ENCODE data around the gene KRTAP16-1. TPM values are rescaled to one million over a fixed set of nuclear protein-coding genes. Genes with fewer than 3 reads are reported as not detected.

KRTAP16-1 gene
- total RNA-seq, 1 experiment from 2014 or later, result not detected

DNA sequence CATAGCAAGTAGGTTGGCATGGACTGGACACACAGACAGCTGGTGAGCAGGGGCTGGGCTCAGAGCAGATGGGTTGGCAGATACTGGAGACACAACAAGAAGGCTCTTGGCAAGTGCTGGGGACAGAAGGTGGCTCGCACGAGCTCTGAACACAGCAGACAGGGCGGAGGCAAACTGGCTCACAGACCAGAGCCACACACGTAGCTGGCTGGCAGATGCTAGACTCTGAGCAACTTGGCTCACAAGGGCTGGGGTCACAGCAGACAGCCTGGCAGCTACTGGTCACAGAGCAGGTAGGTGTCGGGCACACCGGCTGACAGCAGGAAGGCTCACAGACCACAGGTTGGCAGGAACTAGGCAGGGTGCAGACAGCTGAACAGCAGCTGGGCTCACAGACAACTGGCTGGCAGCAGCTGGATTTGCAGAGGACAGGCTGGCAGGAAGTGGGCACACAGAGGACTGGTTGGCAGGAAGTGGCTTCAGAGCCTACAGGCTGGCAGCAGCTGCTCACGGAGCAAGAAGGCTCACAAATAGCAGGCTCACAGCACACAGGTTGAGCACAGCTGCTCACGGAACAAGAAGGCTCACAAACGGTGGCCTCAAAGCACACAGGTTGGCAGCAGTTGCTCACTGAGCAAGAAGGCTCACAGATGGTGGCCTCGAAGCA lies 725 bp downstream of the KRTAP16-1 start:
- H3K9me3 ChIP-seq (ENCODE audit: low read length), result no peaks in the 10 kb centered on the region
- H3K9ac ChIP-seq (ENCODE audit: low read length), result no peak overlapping the region
- DNase-seq, result no peak
- H4K20me1 ChIP-seq (ENCODE audit: low read length), result no peaks in the 10 kb centered on the region
- ChIA-PET CTCF (no interaction called here), POLR2A (ENCODE audit: unreplicated experiment) (no interaction called here)
- no peak overlapping the region for H3K4me3 ChIP-seq (ENCODE audit: low read length)
- no TSS peak for BruUV-seq (replicated peaks)
- no peak for TF ChIP-seq EZH2 (IDR thresholded peaks at IDR 0.05; ENCODE audit: low read length, unreplicated experiment)
- H3K4me1 ChIP-seq (ENCODE audit: insufficient read depth, low read length), result no peaks in the 10 kb centered on the region
- H3K27ac ChIP-seq (ENCODE audit: low read length), result no peak overlapping the region
- no peaks in the 10 kb centered on the region for H3K27me3 ChIP-seq (ENCODE audit: low read length)
- no peaks in the 10 kb centered on the region for H3F3A ChIP-seq (ENCODE audit: low read length, unreplicated experiment)
- H3K9me2 ChIP-seq (replicated peaks; ENCODE audit: low read length), result no peaks in the 10 kb centered on the region
- no peaks in the 10 kb centered on the region for H3K36me3 ChIP-seq (ENCODE audit: low read depth, low read length)
- no peak overlapping the region for H2AFZ ChIP-seq (ENCODE audit: low read length)
- no peaks in the 10 kb centered on the region for H3K79me2 ChIP-seq (ENCODE audit: low read length)
- ATAC-seq, result no peak
- H3K4me2 ChIP-seq (ENCODE audit: low read length), result no peak overlapping the region
- intact Hi-C loops (cut with micrococcal nuclease), result no loop called here

DNA sequence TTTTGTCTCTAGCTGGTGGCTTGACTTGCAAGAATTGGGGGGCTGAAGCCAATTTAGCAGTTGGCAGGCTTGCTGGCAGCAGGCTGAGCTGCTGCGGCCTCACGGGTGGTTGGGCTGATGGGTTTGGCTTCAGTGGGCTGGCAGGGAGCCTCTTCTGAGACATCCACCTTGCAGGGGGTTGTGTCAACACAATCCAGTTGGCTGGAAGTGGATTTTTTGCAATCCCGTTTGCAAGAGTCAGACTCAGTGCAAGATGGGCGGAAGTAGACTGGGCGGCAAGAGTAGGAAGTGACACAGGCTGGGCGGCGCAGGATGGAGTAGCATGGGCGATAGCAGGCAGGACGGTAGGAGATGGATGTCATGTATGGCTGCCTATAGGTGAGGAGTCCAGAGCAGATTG lies 1.5 kb downstream of the KRTAP16-1 start:
- H3K36me3 ChIP-seq (ENCODE audit: low read depth, low read length), result no peaks in the 10 kb centered on the region
- no peak for DNase-seq
- no peaks in the 10 kb centered on the region for H3K9me3 ChIP-seq (ENCODE audit: low read length)
- no peak overlapping the region for H2AFZ ChIP-seq (ENCODE audit: low read length)
- intact Hi-C loops (cut with micrococcal nuclease), result no loop called here
- ChIA-PET CTCF (no interaction called here), POLR2A (ENCODE audit: unreplicated experiment) (no interaction called here)
- no peak; the same call in 1 of the 2 replicates for ATAC-seq
- H3K9ac ChIP-seq (ENCODE audit: low read length), result no peak overlapping the region
- no peaks in the 10 kb centered on the region for H3K79me2 ChIP-seq (ENCODE audit: low read length)
- H3K4me3 ChIP-seq (ENCODE audit: low read length), result no peak overlapping the region
- H3K4me1 ChIP-seq (ENCODE audit: insufficient read depth, low read length), result no peaks in the 10 kb centered on the region
- no peaks in the 10 kb centered on the region for H3F3A ChIP-seq (ENCODE audit: low read length, unreplicated experiment)
- H3K9me2 ChIP-seq (replicated peaks; ENCODE audit: low read length), result no peaks in the 10 kb centered on the region
- TF ChIP-seq, protein P1, sequence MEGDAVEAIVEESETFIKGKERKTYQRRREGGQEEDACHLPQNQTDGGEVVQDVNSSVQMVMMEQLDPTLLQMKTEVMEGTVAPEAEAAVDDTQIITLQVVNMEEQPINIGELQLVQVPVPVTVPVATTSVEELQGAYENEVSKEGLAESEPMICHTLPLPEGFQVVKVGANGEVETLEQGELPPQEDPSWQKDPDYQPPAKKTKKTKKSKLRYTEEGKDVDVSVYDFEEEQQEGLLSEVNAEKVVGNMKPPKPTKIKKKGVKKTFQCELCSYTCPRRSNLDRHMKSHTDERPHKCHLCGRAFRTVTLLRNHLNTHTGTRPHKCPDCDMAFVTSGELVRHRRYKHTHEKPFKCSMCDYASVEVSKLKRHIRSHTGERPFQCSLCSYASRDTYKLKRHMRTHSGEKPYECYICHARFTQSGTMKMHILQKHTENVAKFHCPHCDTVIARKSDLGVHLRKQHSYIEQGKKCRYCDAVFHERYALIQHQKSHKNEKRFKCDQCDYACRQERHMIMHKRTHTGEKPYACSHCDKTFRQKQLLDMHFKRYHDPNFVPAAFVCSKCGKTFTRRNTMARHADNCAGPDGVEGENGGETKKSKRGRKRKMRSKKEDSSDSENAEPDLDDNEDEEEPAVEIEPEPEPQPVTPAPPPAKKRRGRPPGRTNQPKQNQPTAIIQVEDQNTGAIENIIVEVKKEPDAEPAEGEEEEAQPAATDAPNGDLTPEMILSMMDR (conservative IDR thresholded peaks at IDR 0.05; ENCODE audit: low read depth, low read length), result no peak
- TF ChIP-seq EZH2phosphoT487 (IDR thresholded peaks at IDR 0.05; ENCODE audit: borderline replicate concordance, low read length) (no peak), EZH2 (IDR thresholded peaks at IDR 0.05; ENCODE audit: low read length, unreplicated experiment) (no peak)
- BruUV-seq (replicated peaks), result no TSS peak
- H3K4me2 ChIP-seq (ENCODE audit: low read length), result no peak overlapping the region
- no peaks in the 10 kb centered on the region for H4K20me1 ChIP-seq (ENCODE audit: low read length)
- H3K27me3 ChIP-seq (ENCODE audit: low read length), result no peaks in the 10 kb centered on the region
- no peak overlapping the region for H3K27ac ChIP-seq (ENCODE audit: low read length)

DNA sequence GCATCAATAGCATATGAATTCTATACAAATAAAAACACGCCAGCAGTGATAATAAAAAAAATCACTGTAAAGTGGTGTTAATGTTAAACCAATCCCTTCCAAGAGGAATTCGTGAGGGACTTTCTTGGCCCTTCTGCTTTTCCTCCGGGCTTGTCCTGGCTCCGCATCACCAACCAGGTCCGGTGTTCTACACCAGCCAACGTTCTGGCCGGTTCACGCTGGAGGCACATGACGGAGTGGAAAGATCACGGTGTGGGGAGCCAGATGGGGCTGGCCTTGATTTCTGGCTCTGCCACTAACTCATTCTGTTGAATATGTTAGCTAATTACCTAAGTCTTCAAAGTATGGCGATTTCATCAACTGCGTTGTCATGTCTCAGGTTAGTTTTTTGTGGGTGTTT lies 5.0 kb downstream of the KRTAP16-1 start:
- Histone ChIP-seq H3K9ac (ENCODE audit: low read length) (no peak overlapping the region), H3K79me2 (ENCODE audit: low read length) (no peaks in the 10 kb centered on the region), H3K4me1 (ENCODE audit: insufficient read depth, low read length) (no peaks in the 10 kb centered on the region), H3K9me3 (ENCODE audit: low read length) (no peaks in the 10 kb centered on the region), H3K27ac (ENCODE audit: low read length) (no peak overlapping the region), H4K20me1 (ENCODE audit: low read length) (no peaks in the 10 kb centered on the region), H3K9me2 (replicated peaks; ENCODE audit: low read length) (no peaks in the 10 kb centered on the region), H3K4me2 (ENCODE audit: low read length) (no peak overlapping the region), H3K36me3 (ENCODE audit: low read depth, low read length) (no peaks in the 10 kb centered on the region), H3F3A (ENCODE audit: low read length, unreplicated experiment) (no peaks in the 10 kb centered on the region), H3K4me3 (ENCODE audit: low read length) (no peak overlapping the region), H3K27me3 (ENCODE audit: low read length) (no peaks in the 10 kb centered on the region), H2AFZ (ENCODE audit: low read length) (no peak overlapping the region)
- ATAC-seq, result no peak
- intact Hi-C loops (cut with micrococcal nuclease), result no loop called here
- ChIA-PET CTCF (no interaction called here), POLR2A (ENCODE audit: unreplicated experiment) (no interaction called here)
- no peak for DNase-seq
- TF ChIP-seq EZH2 (IDR thresholded peaks at IDR 0.05; ENCODE audit: low read length, unreplicated experiment) (no peak), EZH2phosphoT487 (IDR thresholded peaks at IDR 0.05; ENCODE audit: borderline replicate concordance, low read length) (no peak)
- TF ChIP-seq, protein P1 (conservative IDR thresholded peaks at IDR 0.05; ENCODE audit: low read depth, low read length), result no peak
- BruUV-seq (replicated peaks), result no TSS peak
